Measurements from ENCODE around the gene RANBP17. TPM values are rescaled to one million over a fixed set of nuclear protein-coding genes. Genes with fewer than 3 reads are reported as not detected.

RANBP17 gene
- total and polyA plus RNA-seq, 2 donors (not counting 1 experiment from before 2014, with no cell fraction given): not detected

- Histone ChIP-seq H3K9ac (ENCODE audit: low read length) (no peak overlapping the region), H3K4me1 (ENCODE audit: control insufficient read depth in 2 of 2, insufficient read depth in 2 of 2, low read length in 2 of 2) (no peaks in the 10 kb centered on the region), H3K27me3 (replicated peaks in 1 of 4; ENCODE audit: control extremely low read depth in 1 of 4, control insufficient read depth in 3 of 4, insufficient read depth in 4 of 4, low read length in 3 of 4) (no peaks in the 10 kb centered on the region), H3K4me3 (ENCODE audit: control extremely low read depth in 1 of 5, extremely low read depth in 1 of 5, insufficient read depth in 1 of 5, low read depth in 2 of 5, low read length in 4 of 5) (no peak overlapping the region), H4K20me1 (ENCODE audit: control insufficient read depth, insufficient read depth, low read length, poor library complexity, severe bottlenecking) (no peaks in the 10 kb centered on the region), H3K36me3 (replicated peaks in 1 of 2; ENCODE audit: control extremely low read depth in 1 of 2, control insufficient read depth in 1 of 2, extremely low read depth in 1 of 2, insufficient read depth in 2 of 2, low read length in 1 of 2) (no peaks in the 10 kb centered on the region), H3K9me3 (ENCODE audit: control extremely low read depth in 1 of 3, control insufficient read depth in 2 of 3, insufficient read depth in 1 of 3, low read length in 2 of 3) (no peaks in the 10 kb centered on the region), H2AFZ (ENCODE audit: insufficient read depth, low read depth, low read length, poor library complexity, severe bottlenecking) (no peak overlapping the region), H3K4me2 (replicated peaks; ENCODE audit: low read depth, low read length, poor library complexity, severe bottlenecking) (no peak overlapping the region), H3K27ac (ENCODE audit: low read length in 2 of 2) (no peak overlapping the region), H3K79me2 (ENCODE audit: control insufficient read depth, insufficient read depth, low read length) (no peaks in the 10 kb centered on the region)
- Mint-ChIP-seq H3K4me3 (no peak overlapping the region), H3K27me3 (peaks cover 21% of the 10 kb centered on the region), H3K4me1 (no peaks in the 10 kb centered on the region), H3K27ac (no peak overlapping the region), H3K9me3 (ENCODE audit: insufficient read depth) (no peaks in the 10 kb centered on the region)
- no peak for ATAC-seq (ENCODE audit: low read depth)
- no peak for TF ChIP-seq CTCF (IDR thresholded peaks at IDR 0.05)
- TF ChIP-seq EZH2 (IDR thresholded peaks at IDR 0.05; ENCODE audit: borderline replicate concordance, insufficient read depth, low read depth, low read length, poor library complexity, severe bottlenecking): no peak
- ChIA-PET CTCF (interaction anchor here (1.5 kb wide), 1 partner anchor 9 kb away, joined by 3 read pairs; no protein-coding TSS in a partner anchor), POLR2A (no interaction called here)
- DNase-seq: no peak
- intact Hi-C loops (cut with micrococcal nuclease): loop anchor here (5.0 kb wide), 1 partner anchor 702 kb away; no protein-coding TSS in a partner anchor
- 96% methylated on average over 8 of the region's 8 CpGs for WGBS (ENCODE audit: insufficient coverage)
These were observed 343.6 kb downstream of the RANBP17 start for GRCh38 chr5:171205375-171205774.

GRCh38 chr5:171207256-171207847 is 345.5 kb downstream of the RANBP17 start:
- peaks cover 16% of the 10 kb centered on the region for H3K27me3 Mint-ChIP-seq
- DNase-seq: peak; percentile 25
- CTCF ChIA-PET: interaction anchor here (0.6 to 1.6 kb wide), 6 partner anchors 8 to 1490 kb away, joined by 3 to 6 read pairs (median 4); no protein-coding TSS in a partner anchor

More at GRCh38 chr5:171207256-171207847, 345.5 kb downstream of the RANBP17 start:
- H3K9me3 ChIP-seq (ENCODE audit: control extremely low read depth in 1 of 3, control insufficient read depth in 2 of 3, insufficient read depth in 1 of 3, low read length in 2 of 3): no peaks in the 10 kb centered on the region
- no peaks in the 10 kb centered on the region for H3K9me3 Mint-ChIP-seq (ENCODE audit: insufficient read depth)
- POLR2A ChIA-PET: no interaction called here
- H3K4me2 ChIP-seq (replicated peaks; ENCODE audit: low read depth, low read length, poor library complexity, severe bottlenecking): no peak overlapping the region
- H4K20me1 ChIP-seq (ENCODE audit: control insufficient read depth, insufficient read depth, low read length, poor library complexity, severe bottlenecking): no peaks in the 10 kb centered on the region
- no peak overlapping the region for H3K9ac ChIP-seq (ENCODE audit: low read length)
- no peaks in the 10 kb centered on the region for H3K79me2 ChIP-seq (ENCODE audit: control insufficient read depth, insufficient read depth, low read length)
- no peak for ATAC-seq (ENCODE audit: low read depth)
- H3K36me3 ChIP-seq (replicated peaks in 1 of 2; ENCODE audit: control extremely low read depth in 1 of 2, control insufficient read depth in 1 of 2, extremely low read depth in 1 of 2, insufficient read depth in 2 of 2, low read length in 1 of 2): no peaks in the 10 kb centered on the region
- H3K27ac ChIP-seq (ENCODE audit: low read length in 2 of 2): no peak overlapping the region
- H2AFZ ChIP-seq (ENCODE audit: insufficient read depth, low read depth, low read length, poor library complexity, severe bottlenecking): no peak overlapping the region
- intact Hi-C loops (cut with micrococcal nuclease): loop anchor here (5.0 kb wide), 1 partner anchor 700 kb away; no protein-coding TSS in a partner anchor
- no peaks in the 10 kb centered on the region for H3K4me1 Mint-ChIP-seq
- no peaks in the 10 kb centered on the region for H3K4me1 ChIP-seq (ENCODE audit: control insufficient read depth in 2 of 2, insufficient read depth in 2 of 2, low read length in 2 of 2)
- no peak for TF ChIP-seq EZH2 (IDR thresholded peaks at IDR 0.05; ENCODE audit: borderline replicate concordance, insufficient read depth, low read depth, low read length, poor library complexity, severe bottlenecking)
- peak; percentile 45 for TF ChIP-seq CTCF (IDR thresholded peaks at IDR 0.05)
- no peak overlapping the region for H3K4me3 ChIP-seq (ENCODE audit: control extremely low read depth in 1 of 5, extremely low read depth in 1 of 5, insufficient read depth in 1 of 5, low read depth in 2 of 5, low read length in 4 of 5)
- H3K4me3 Mint-ChIP-seq: no peak overlapping the region
- 17% methylated on average over 4 of the region's 6 CpGs for WGBS (ENCODE audit: insufficient coverage)
- no peaks in the 10 kb centered on the region for H3K27me3 ChIP-seq (replicated peaks in 1 of 4; ENCODE audit: control extremely low read depth in 1 of 4, control insufficient read depth in 3 of 4, insufficient read depth in 4 of 4, low read length in 3 of 4)
- no peak overlapping the region for H3K27ac Mint-ChIP-seq
